ENCODE results near the gene ELAC1. TPM values are rescaled to one million over a fixed set of nuclear protein-coding genes. Genes with fewer than 3 reads are reported as not detected.
A peak's percentile ranks its signal among the peaks of the same experiment; 100 is the strongest.
"Not testable (repeated sequence)": the region's sequence is repeated elsewhere in the genome, so short reads cannot be mapped to it uniquely, and the experiment has no call there.

Gene ELAC1
- polyA plus RNA-seq, 2 donors = 3.1 to 4.0 TPM

DNA sequence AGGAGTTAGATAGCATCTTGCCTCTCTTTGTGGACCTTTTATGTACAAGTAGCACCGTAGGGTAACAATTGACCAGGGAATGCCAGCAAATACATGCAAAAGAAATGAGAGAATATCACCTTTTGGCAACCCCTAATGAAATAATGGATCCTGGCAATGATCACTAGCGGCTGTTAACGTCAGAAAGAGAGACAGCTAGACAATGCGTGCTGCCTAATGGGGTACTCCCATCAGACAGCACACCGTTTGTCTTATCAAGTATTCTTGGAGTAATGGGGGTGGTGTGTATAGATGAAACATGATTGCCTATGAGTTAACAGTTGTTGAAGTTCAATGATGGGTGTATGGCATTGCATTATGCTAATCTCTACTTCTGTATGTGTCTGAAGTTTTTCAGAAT, 1.6 kb downstream of the ELAC1 start:
- H3K4me1 ChIP-seq (ENCODE audit: control insufficient read depth in 2 of 2, insufficient read depth in 2 of 2, low read length in 1 of 2) = no peaks in the 10 kb centered on the region
- H3K4me3 ChIP-seq (ENCODE audit: low read depth in 1 of 2, low read length in 2 of 2) = peak overlapping the region in 1 of 2 donors; percentile 1
- no peak overlapping the region for H3K27ac ChIP-seq (ENCODE audit: low read depth in 2 of 2, low read length in 1 of 2)
- no peaks in the 10 kb centered on the region for H3K27me3 ChIP-seq (ENCODE audit: control insufficient read depth in 1 of 2, insufficient read depth in 2 of 2, low read length in 2 of 2)
- 55 to 60% methylated on average over 5 of the region's 5 CpGs for WGBS, 2 donors
- no peaks in the 10 kb centered on the region for H3K9me3 ChIP-seq (ENCODE audit: control insufficient read depth in 2 of 2, insufficient read depth in 1 of 2, low read depth in 1 of 2, low read length in 1 of 2)
- no peaks in the 10 kb centered on the region for H3K36me3 ChIP-seq (ENCODE audit: control insufficient read depth in 2 of 2, insufficient read depth in 2 of 2, low read length in 1 of 2)

DNA sequence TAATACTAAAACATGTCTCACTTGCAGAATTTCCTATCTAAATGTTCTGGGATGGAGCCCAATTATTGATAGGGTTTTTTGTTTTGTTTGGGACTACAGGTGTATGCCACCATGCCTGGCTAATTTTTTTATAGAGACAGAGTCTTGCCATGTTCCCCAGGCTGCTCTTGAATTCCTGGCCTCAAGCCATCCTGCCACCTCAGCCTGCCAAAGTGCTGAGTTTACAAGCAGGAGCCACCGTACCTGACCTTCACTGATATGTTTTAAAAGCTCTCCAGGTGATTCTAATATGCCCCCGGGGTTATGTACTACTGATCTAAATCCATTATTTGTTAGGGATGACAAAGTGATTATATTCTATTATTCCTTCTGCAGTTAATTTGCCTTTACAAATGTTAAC, 2.2 kb downstream of the ELAC1 start:
- no peaks in the 10 kb centered on the region for H3K4me1 ChIP-seq (ENCODE audit: control insufficient read depth in 2 of 2, insufficient read depth in 2 of 2, low read length in 1 of 2)
- no peaks in the 10 kb centered on the region for H3K9me3 ChIP-seq (ENCODE audit: control insufficient read depth in 2 of 2, insufficient read depth in 1 of 2, low read depth in 1 of 2, low read length in 1 of 2)
- 27 to 28% methylated on average over 2 of the region's 2 CpGs for WGBS, 2 donors
- H3K4me3 ChIP-seq (ENCODE audit: low read depth in 1 of 2, low read length in 2 of 2) = no peak overlapping the region
- peaks cover 0 to 1% of the 10 kb centered on the region in 2 donors for H3K36me3 ChIP-seq (ENCODE audit: control insufficient read depth in 2 of 2, insufficient read depth in 2 of 2, low read length in 1 of 2)
- no peak overlapping the region for H3K27ac ChIP-seq (ENCODE audit: low read depth in 2 of 2, low read length in 1 of 2)
- H3K27me3 ChIP-seq (ENCODE audit: control insufficient read depth in 1 of 2, insufficient read depth in 2 of 2, low read length in 2 of 2) = no peaks in the 10 kb centered on the region

DNA sequence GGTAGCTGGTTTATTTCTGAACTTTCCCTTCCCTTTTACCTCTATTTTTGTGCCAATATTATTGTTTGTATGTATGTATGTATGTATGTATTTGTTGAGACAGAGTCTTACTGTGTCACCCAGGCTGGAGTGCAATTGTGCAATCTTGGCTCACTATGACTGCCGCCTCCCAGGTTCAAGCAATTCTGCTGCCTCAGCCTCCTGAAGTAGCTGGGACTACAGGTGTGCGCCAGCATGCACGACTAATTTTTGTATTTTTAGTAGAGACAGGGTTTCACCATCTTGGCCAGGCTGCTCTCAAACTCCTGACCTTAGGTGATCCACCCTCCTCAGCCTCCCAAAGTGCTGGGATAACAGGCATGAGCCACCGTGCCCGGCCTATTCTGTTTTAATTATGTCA, 4.6 kb downstream of the ELAC1 start:
- H3K36me3 ChIP-seq (ENCODE audit: control insufficient read depth in 2 of 2, insufficient read depth in 2 of 2, low read length in 1 of 2) = peaks cover 8 to 10% of the 10 kb centered on the region in 2 donors
- not testable (repeated sequence) for H3K27ac ChIP-seq (ENCODE audit: low read depth in 2 of 2, low read length in 1 of 2); H3K27me3 ChIP-seq (ENCODE audit: control insufficient read depth in 1 of 2, insufficient read depth in 2 of 2, low read length in 2 of 2); H3K9me3 ChIP-seq (ENCODE audit: control insufficient read depth in 2 of 2, insufficient read depth in 1 of 2, low read depth in 1 of 2, low read length in 1 of 2); H3K4me3 ChIP-seq (ENCODE audit: low read depth in 1 of 2, low read length in 2 of 2); H3K4me1 ChIP-seq (ENCODE audit: control insufficient read depth in 2 of 2, insufficient read depth in 2 of 2, low read length in 1 of 2)
- WGBS, 2 donors = 73 to 79% methylated on average over 5 of the region's 5 CpGs

DNA sequence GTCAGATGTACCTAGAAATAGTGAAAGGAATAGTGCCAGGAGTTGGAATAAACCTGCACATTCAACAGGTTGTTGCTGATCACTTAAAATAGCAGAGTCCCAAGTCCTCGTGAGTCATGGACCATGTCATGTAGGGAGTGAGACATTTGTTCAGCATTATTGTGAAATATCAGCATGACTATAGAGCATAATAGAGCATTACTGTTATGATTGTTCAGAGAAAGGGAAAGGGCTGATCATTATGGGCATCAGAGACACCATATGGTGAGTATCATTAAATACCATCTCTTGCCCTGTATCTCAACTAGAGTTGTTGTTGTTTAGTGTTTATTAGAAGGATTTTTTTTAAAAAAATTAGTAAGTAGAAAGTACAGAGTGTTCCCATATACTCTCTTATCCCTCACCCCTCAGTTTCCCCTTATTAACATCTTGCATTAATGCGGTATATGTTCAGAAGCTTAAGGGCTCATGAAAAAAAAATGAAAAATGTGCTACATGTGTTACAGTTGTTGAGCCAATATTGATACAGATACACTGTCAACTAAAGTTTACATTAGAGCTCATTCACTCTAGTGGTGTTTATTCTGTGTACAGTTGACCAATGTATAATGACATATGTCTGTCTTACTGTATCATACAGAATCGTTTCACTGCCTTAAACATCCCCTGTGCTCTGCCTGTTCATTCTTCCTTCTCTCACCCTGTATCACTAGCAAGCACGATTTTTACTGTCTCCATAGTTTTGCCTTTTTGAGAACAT, 5.7 kb downstream of the ELAC1 start:
- Histone ChIP-seq H3K27ac (ENCODE audit: low read depth in 2 of 2, low read length in 1 of 2) (no peak overlapping the region), H3K4me3 (ENCODE audit: low read depth in 1 of 2, low read length in 2 of 2) (no peak overlapping the region), H3K9me3 (ENCODE audit: control insufficient read depth in 2 of 2, insufficient read depth in 1 of 2, low read depth in 1 of 2, low read length in 1 of 2) (peaks cover 0 to 6% of the 10 kb centered on the region in 2 donors), H3K4me1 (ENCODE audit: control insufficient read depth in 2 of 2, insufficient read depth in 2 of 2, low read length in 1 of 2) (no peaks in the 10 kb centered on the region), H3K36me3 (ENCODE audit: control insufficient read depth in 2 of 2, insufficient read depth in 2 of 2, low read length in 1 of 2) (peaks cover 9 to 11% of the 10 kb centered on the region in 2 donors), H3K27me3 (ENCODE audit: control insufficient read depth in 1 of 2, insufficient read depth in 2 of 2, low read length in 2 of 2) (no peaks in the 10 kb centered on the region)
- WGBS, 2 donors = 69 to 74% methylated on average over 4 of the region's 4 CpGs

DNA sequence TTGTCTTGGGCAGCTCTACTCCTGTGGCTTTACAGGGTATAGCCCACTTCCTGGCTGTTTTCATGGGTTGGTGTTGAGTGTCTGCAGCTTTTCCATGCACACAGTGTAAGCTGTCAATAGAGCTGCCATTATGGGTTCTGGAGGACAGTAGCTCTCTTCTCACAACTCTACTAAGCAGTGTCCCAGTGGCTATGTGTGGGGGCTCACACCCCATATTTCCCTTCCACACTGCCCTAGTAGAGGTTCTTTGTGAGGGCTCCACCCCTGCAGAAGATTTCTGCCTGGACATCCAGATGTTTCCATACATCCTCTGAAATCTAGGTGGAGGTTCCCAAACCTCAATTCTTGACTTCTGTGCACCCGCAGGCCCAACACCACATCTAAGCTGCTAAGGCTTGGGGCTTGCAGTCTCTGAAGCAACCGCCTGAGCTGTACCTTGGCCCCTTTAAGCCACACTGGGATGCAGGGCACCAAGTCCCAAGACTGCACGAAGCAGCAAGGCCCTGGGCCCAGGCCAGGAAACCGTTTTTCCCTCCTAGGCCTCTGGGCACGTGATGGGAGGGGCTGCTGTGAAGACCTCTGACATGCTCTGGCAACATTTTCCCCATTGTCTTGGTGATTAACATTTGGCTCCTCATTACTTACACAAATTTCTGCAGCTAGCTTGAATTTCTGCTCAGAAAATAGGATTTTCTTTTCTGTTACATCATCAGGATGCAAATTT, 9.4 kb downstream of the ELAC1 start:
- WGBS, 2 donors = 85 to 87% methylated on average over 5 of the region's 5 CpGs
- Histone ChIP-seq H3K36me3 (ENCODE audit: control insufficient read depth in 2 of 2, insufficient read depth in 2 of 2, low read length in 1 of 2) (peaks cover 9 to 11% of the 10 kb centered on the region in 2 donors), H3K27me3 (ENCODE audit: control insufficient read depth in 1 of 2, insufficient read depth in 2 of 2, low read length in 2 of 2) (no peaks in the 10 kb centered on the region), H3K9me3 (ENCODE audit: control insufficient read depth in 2 of 2, insufficient read depth in 1 of 2, low read depth in 1 of 2, low read length in 1 of 2) (peaks cover 0 to 6% of the 10 kb centered on the region in 2 donors), H3K27ac (ENCODE audit: low read depth in 2 of 2, low read length in 1 of 2) (no peak overlapping the region), H3K4me3 (ENCODE audit: low read depth in 1 of 2, low read length in 2 of 2) (no peak overlapping the region), H3K4me1 (ENCODE audit: control insufficient read depth in 2 of 2, insufficient read depth in 2 of 2, low read length in 1 of 2) (no peaks in the 10 kb centered on the region)

DNA sequence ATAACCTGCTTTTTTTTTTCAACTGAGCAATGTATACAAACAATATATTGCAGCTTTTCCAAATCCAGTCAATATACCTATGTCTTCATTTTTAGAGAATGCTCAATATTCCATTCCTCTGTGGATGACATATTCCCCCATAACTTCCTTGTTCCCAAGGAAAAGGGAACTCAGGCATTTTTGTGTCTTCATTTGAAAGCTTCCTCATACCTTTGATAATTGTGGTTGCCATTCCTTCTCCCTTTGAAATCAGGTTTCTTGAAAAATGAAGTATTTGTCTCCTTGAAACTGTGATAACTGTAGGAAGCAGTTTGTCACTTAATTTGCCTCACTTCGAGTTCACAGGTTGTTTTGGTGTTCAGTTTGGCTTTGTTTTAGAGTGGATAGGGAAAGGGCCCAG, 13.5 kb downstream of the ELAC1 start:
- H3K4me3 ChIP-seq (ENCODE audit: low read depth in 1 of 2, low read length in 2 of 2) = no peak overlapping the region
- H3K9me3 ChIP-seq (ENCODE audit: control insufficient read depth in 2 of 2, insufficient read depth in 1 of 2, low read depth in 1 of 2, low read length in 1 of 2) = peaks cover 0 to 6% of the 10 kb centered on the region in 2 donors
- peaks cover 6 to 7% of the 10 kb centered on the region in 2 donors for H3K36me3 ChIP-seq (ENCODE audit: control insufficient read depth in 2 of 2, insufficient read depth in 2 of 2, low read length in 1 of 2)
- 72 to 84% methylated on average over 1 of the region's 1 CpG for WGBS, 2 donors
- H3K27me3 ChIP-seq (ENCODE audit: control insufficient read depth in 1 of 2, insufficient read depth in 2 of 2, low read length in 2 of 2) = no peaks in the 10 kb centered on the region
- H3K27ac ChIP-seq (ENCODE audit: low read depth in 2 of 2, low read length in 1 of 2) = no peak overlapping the region
- no peaks in the 10 kb centered on the region for H3K4me1 ChIP-seq (ENCODE audit: control insufficient read depth in 2 of 2, insufficient read depth in 2 of 2, low read length in 1 of 2)

DNA sequence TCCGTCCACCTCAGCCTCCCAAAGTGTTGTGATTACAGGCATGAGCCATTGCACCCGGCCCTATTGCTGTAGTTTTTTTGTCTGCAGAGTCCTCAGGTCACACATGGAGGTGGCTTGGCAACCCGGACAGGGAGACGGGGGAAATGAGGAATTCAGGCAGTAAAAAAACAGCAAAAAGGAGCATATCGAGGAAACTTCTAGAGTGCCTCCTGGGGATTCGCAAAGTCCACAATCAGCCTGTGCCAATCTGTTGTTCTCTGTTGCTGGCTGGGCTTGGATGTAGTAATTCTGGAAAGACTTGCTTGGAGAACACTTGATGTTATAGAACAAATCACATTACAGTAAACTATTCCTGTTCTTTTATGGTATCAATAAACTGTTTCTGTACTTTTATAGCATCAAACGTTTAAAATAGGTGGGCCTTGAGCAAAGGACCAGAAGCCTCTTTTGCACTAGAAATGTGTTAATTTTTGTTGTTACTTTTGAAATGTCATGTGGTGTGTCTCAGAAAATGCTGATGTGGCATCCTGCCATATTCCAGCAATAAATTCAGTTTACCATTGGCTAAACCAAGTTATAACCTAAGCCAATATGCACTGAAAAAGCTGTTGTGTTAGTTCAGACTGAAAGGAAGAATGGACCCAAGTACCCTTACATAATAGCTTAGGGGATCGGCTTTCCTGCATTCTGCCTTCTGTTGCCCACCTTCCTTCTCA, 14.4 kb downstream of the ELAC1 start:
- Histone ChIP-seq H3K27me3 (ENCODE audit: control insufficient read depth in 1 of 2, insufficient read depth in 2 of 2, low read length in 2 of 2) (no peaks in the 10 kb centered on the region), H3K36me3 (ENCODE audit: control insufficient read depth in 2 of 2, insufficient read depth in 2 of 2, low read length in 1 of 2) (peaks cover 2% of the 10 kb centered on the region in 2 donors), H3K9me3 (ENCODE audit: control insufficient read depth in 2 of 2, insufficient read depth in 1 of 2, low read depth in 1 of 2, low read length in 1 of 2) (peaks cover 0 to 2% of the 10 kb centered on the region in 2 donors), H3K4me1 (ENCODE audit: control insufficient read depth in 2 of 2, insufficient read depth in 2 of 2, low read length in 1 of 2) (no peaks in the 10 kb centered on the region), H3K27ac (ENCODE audit: low read depth in 2 of 2, low read length in 1 of 2) (no peak overlapping the region), H3K4me3 (ENCODE audit: low read depth in 1 of 2, low read length in 2 of 2) (no peak overlapping the region)
- WGBS, 2 donors = 81 to 87% methylated on average over 8 of the region's 8 CpGs

DNA sequence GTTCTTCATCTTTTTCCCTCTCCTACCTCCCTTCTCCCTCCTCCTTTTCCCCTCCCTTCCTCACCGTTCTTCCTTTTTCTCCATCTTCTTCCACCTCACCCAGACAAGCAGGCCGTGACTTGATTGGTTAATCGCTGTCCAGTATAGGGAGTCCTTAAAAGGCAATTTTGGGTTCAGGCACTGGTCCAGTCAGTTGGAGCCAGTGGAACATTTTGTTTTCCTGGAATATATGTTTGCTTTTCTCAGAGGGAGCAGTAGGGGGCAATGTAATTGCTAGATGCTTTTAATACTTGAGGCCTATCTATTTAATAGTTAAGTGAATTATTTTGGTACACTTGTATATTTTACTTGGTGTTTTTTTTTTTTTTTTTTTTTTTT, 15.0 kb downstream of the ELAC1 start:
- Histone ChIP-seq H3K4me1 (ENCODE audit: control insufficient read depth in 2 of 2, insufficient read depth in 2 of 2, low read length in 1 of 2) (no peaks in the 10 kb centered on the region), H3K27ac (ENCODE audit: low read depth in 2 of 2, low read length in 1 of 2) (no peak overlapping the region), H3K36me3 (ENCODE audit: control insufficient read depth in 2 of 2, insufficient read depth in 2 of 2, low read length in 1 of 2) (no peaks in the 10 kb centered on the region)

DNA sequence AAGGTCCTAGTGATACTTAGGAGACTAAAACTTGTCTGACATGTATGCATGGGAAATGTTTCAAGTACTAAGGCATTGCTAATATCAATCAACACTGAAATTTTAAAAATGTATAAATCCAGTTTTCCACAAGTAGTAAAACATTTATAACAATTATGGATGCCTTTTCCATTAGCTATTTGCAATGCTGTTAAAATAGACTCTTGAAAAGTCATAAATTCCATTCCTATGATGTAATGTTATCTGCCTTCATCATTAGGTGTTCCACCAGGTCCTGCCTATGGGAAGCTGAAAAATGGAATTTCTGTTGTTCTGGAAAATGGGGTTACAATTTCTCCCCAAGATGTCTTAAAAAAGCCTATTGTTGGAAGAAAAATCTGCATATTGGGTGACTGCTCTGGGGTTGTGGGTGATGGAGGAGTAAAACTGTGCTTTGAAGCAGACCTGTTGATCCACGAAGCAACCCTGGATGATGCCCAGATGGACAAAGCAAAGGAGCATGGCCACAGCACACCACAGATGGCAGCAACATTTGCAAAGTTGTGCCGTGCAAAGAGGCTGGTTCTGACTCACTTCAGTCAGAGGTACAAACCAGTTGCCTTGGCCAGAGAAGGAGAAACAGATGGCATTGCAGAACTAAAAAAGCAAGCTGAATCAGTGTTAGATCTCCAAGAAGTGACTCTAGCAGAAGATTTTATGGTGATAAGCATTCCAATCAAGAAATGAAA, 18.7 kb downstream of the ELAC1 start:
- Histone ChIP-seq H3K27ac (ENCODE audit: low read depth in 2 of 2, low read length in 1 of 2) (no peak overlapping the region), H3K36me3 (ENCODE audit: control insufficient read depth in 2 of 2, insufficient read depth in 2 of 2, low read length in 1 of 2) (no peaks in the 10 kb centered on the region), H3K4me3 (ENCODE audit: low read depth in 1 of 2, low read length in 2 of 2) (no peak overlapping the region), H3K4me1 (ENCODE audit: control insufficient read depth in 2 of 2, insufficient read depth in 2 of 2, low read length in 1 of 2) (no peaks in the 10 kb centered on the region), H3K9me3 (ENCODE audit: control insufficient read depth in 2 of 2, insufficient read depth in 1 of 2, low read depth in 1 of 2, low read length in 1 of 2) (no peaks in the 10 kb centered on the region), H3K27me3 (ENCODE audit: control insufficient read depth in 1 of 2, insufficient read depth in 2 of 2, low read length in 2 of 2) (no peaks in the 10 kb centered on the region)
- WGBS, 2 donors = 74 to 84% methylated on average over 2 of the region's 2 CpGs

More for the DNA sequence above, 15.0 kb downstream of the ELAC1 start:
- Histone ChIP-seq H3K4me3 (ENCODE audit: low read depth in 1 of 2, low read length in 2 of 2) (no peak overlapping the region), H3K9me3 (ENCODE audit: control insufficient read depth in 2 of 2, insufficient read depth in 1 of 2, low read depth in 1 of 2, low read length in 1 of 2) (no peaks in the 10 kb centered on the region), H3K27me3 (ENCODE audit: control insufficient read depth in 1 of 2, insufficient read depth in 2 of 2, low read length in 2 of 2) (no peaks in the 10 kb centered on the region)
- WGBS, 2 donors = 91% methylated on average over 3 of the region's 3 CpGs
